ENCODE measurements around the gene FOXJ1. TPM values are rescaled to one million over a fixed set of nuclear protein-coding genes. Genes with fewer than 3 reads are reported as not detected.

The FOXJ1 gene
- total and polyA plus RNA-seq, 2 of the 4 experiments (the other 2 are of a cell fraction): 0.05 TPM; not detected in 1

DNA sequence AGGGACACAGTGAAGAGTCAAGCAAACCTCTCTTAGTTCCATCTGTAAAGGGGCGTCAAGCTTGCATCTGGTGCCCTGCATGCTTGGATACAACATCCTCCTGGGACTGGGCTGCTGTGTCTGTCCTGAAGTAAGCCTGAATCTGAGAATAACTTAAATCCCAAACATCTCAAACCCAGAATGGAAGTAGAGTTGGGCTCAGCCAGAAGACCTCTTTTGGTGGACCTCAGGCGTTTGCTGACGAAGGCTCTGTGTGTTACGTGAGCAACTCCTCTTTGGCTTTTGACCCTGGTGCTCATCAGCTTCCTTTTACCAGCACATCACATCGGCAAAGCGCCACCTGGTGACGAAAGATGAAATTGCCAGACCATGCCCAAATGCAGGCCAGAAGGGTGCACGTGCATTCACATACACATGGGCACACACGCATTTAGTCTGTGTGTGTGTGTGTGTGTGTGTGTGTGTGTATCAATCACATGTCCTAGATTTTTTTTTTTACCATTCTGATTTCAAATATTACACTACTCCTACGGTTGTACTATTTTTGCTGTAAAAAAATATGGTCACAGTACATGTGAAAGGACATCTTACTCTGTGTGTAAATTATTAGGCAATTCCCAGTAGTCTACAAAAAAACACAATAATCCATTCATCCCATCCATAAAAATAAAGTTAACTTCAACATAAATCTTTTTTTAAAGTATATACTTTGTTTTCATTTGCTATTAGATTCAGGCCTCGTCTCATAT, 41.1 kb upstream of the FOXJ1 start:
- Histone ChIP-seq H3K23ac (ENCODE audit: low read depth, low read length) (no peak overlapping the region), H4K20me1 (ENCODE audit: insufficient read depth, low read length) (no peaks in the 10 kb centered on the region), H3K9me1 (ENCODE audit: insufficient read depth, low read length) (0 out of 2 replicates have a peak, but pooled peaks cover 3% of the 10 kb centered on the region), H3K79me1 (ENCODE audit: low read depth in 1 of 2, low read length in 2 of 2) (no peaks in the 10 kb centered on the region), H2BK20ac (ENCODE audit: low read depth, low read length) (peak overlapping the region; percentile 30; the same call in 1 of the 2 replicates), H3K9me3 (ENCODE audit: control insufficient read depth, insufficient read depth, low read length) (no peaks in the 10 kb centered on the region), H3K4me1 (ENCODE audit: control insufficient read depth, insufficient read depth, low read length) (no peaks in the 10 kb centered on the region), H3K9ac (ENCODE audit: low read depth, low read length) (no peak overlapping the region), H2AK9ac (replicated peaks; ENCODE audit: low read depth, low read length, poor library complexity) (no peak overlapping the region), H2BK120ac (ENCODE audit: low read depth, low read length) (peak overlapping the region; percentile 47; the same call in 1 of the 2 replicates), H3K27me3 (ENCODE audit: control insufficient read depth, insufficient read depth, low read length) (no peaks in the 10 kb centered on the region), H4K8ac (ENCODE audit: low read depth in 2 of 2, low read length in 2 of 2) (peak overlapping the region in 1 of 2 experiments; percentile 59; a peak in 2 of 4 replicates), H4K5ac (ENCODE audit: low read depth, low read length) (no peak overlapping the region), H2AFZ (replicated peaks; ENCODE audit: low read length, poor library complexity) (peak overlapping the region; percentile 95), H2BK5ac (ENCODE audit: low read depth, low read length, poor library complexity, severe bottlenecking) (no peak overlapping the region), H3K27ac (ENCODE audit: insufficient read depth, low read length) (no peak overlapping the region), H4K91ac (ENCODE audit: insufficient read depth, low read depth, low read length) (no peak overlapping the region; the same call in 1 of the 2 replicates), H3K56ac (ENCODE audit: extremely low read depth, insufficient read depth, low read length) (no peak overlapping the region), H3K4me3 (ENCODE audit: insufficient read depth, low read depth, low read length) (no peak overlapping the region), H3K36me3 (ENCODE audit: control insufficient read depth, insufficient read depth, low read length) (no peaks in the 10 kb centered on the region), H3K14ac (replicated peaks; ENCODE audit: low read depth, low read length) (peak overlapping the region; percentile 34), H3K4me2 (ENCODE audit: low read depth, low read length) (no peak overlapping the region), H2BK15ac (ENCODE audit: low read depth, low read length) (peak overlapping the region; percentile 5; the same call in 1 of the 3 replicates), H3K18ac (ENCODE audit: low read depth, low read length) (no peak overlapping the region), H2AK5ac (ENCODE audit: low read depth, low read length) (0 out of 2 replicates have a peak overlapping the region, but pooled peaks have one; percentile 18), H3K4ac (ENCODE audit: low read depth, low read length) (peak overlapping the region; percentile 53)
- dilution Hi-C loops (cut with HindIII; ENCODE audit: low sequenced_read_pairs, unreplicated experiment) (no loop called here), intact Hi-C loops (cut with micrococcal nuclease) (loop anchor here (1.0 kb wide), 1 partner anchor 61 kb away; no protein-coding TSS in a partner anchor), in situ Hi-C loops (cut with MboI; ENCODE audit: low sequenced_read_pairs) (no loop called here)
- DNase-seq (peak; percentile 89), ATAC-seq (ENCODE audit: low read depth) (peak; percentile 97)
- POLR2A ChIA-PET (ENCODE audit: unreplicated experiment): no interaction called here
- no CpG with 5 or more reads among the region's 11 CpGs for WGBS, 2 experiments (ENCODE audit: extremely low coverage in 2 of 2, insufficient read length in 1 of 2)
- CTCF ChIA-PET: interaction anchor here (0.6 to 1.3 kb wide), 18 partner anchors 8 to 553 kb away, joined by 3 to 16 read pairs (median 3); no protein-coding TSS in a partner anchor
- no TSS peak for BruUV-seq (replicated peaks)
- TF ChIP-seq CHD1 (IDR thresholded peaks at IDR 0.05; ENCODE audit: low read depth, low read length): no peak
- no peak for TF ChIP-seq CEBPB (IDR thresholded peaks at IDR 0.05; ENCODE audit: low read depth, low read length)
- TF ChIP-seq SMC3 (IDR thresholded peaks at IDR 0.05; ENCODE audit: low read depth, low read length): peak; percentile 80
- TF ChIP-seq, protein P1, sequence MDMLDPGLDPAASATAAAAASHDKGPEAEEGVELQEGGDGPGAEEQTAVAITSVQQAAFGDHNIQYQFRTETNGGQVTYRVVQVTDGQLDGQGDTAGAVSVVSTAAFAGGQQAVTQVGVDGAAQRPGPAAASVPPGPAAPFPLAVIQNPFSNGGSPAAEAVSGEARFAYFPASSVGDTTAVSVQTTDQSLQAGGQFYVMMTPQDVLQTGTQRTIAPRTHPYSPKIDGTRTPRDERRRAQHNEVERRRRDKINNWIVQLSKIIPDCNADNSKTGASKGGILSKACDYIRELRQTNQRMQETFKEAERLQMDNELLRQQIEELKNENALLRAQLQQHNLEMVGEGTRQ (IDR thresholded peaks at IDR 0.05; ENCODE audit: low read depth, low read length): 0 out of 2 replicates have a peak, but pooled peaks have one; percentile 22
- TF ChIP-seq RCOR1 (IDR thresholded peaks at IDR 0.05; ENCODE audit: insufficient replicate concordance, low read length): no peak
- TF ChIP-seq MAZ (IDR thresholded peaks at IDR 0.05; ENCODE audit: borderline replicate concordance, low read depth, low read length): no peak
- TF ChIP-seq, protein P2, sequence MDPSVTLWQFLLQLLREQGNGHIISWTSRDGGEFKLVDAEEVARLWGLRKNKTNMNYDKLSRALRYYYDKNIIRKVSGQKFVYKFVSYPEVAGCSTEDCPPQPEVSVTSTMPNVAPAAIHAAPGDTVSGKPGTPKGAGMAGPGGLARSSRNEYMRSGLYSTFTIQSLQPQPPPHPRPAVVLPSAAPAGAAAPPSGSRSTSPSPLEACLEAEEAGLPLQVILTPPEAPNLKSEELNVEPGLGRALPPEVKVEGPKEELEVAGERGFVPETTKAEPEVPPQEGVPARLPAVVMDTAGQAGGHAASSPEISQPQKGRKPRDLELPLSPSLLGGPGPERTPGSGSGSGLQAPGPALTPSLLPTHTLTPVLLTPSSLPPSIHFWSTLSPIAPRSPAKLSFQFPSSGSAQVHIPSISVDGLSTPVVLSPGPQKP (IDR thresholded peaks at IDR 0.05; ENCODE audit: borderline replicate concordance, low read depth, low read length): no peak
- TF ChIP-seq POLR2A (IDR thresholded peaks at IDR 0.05; ENCODE audit: low read depth, low read length): no peak
- TF ChIP-seq, protein P3, sequence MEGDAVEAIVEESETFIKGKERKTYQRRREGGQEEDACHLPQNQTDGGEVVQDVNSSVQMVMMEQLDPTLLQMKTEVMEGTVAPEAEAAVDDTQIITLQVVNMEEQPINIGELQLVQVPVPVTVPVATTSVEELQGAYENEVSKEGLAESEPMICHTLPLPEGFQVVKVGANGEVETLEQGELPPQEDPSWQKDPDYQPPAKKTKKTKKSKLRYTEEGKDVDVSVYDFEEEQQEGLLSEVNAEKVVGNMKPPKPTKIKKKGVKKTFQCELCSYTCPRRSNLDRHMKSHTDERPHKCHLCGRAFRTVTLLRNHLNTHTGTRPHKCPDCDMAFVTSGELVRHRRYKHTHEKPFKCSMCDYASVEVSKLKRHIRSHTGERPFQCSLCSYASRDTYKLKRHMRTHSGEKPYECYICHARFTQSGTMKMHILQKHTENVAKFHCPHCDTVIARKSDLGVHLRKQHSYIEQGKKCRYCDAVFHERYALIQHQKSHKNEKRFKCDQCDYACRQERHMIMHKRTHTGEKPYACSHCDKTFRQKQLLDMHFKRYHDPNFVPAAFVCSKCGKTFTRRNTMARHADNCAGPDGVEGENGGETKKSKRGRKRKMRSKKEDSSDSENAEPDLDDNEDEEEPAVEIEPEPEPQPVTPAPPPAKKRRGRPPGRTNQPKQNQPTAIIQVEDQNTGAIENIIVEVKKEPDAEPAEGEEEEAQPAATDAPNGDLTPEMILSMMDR (conservative IDR thresholded peaks at IDR 0.05; ENCODE audit: low read depth, low read length): peak; percentile 79
- TF ChIP-seq MAFK (IDR thresholded peaks at IDR 0.05; ENCODE audit: low read depth, low read length): no peak; the same call in 1 of the 2 replicates
- TF ChIP-seq BHLHE40 (IDR thresholded peaks at IDR 0.05; ENCODE audit: low read depth, low read length): peak; percentile 99
- peak; percentile 72 for TF ChIP-seq RAD21 (IDR thresholded peaks at IDR 0.05; ENCODE audit: low read length)
- no peak for TF ChIP-seq RFX5 (IDR thresholded peaks at IDR 0.05; ENCODE audit: low read depth, low read length)
- TF ChIP-seq NFE2L2 (IDR thresholded peaks at IDR 0.05; ENCODE audit: low read depth, low read length): 0 out of 2 replicates have a peak, but pooled peaks have one; percentile 8

Data from IMR-90 (cell line).